ENCODE data around the gene PACRG. TPM values are rescaled to one million over a fixed set of nuclear protein-coding genes. Genes with fewer than 3 reads are reported as not detected.

Gene PACRG
- total RNA-seq, 4 donors from 2014 or later, result 1.5 to 10.4 (median 2.1) TPM

- DNase-seq (ENCODE audit: low spot score in 2 of 2), result no peak
- no peak for TF ChIP-seq POLR2A (IDR thresholded peaks at IDR 0.05)
- Histone ChIP-seq H3K4me1 (no peaks in the 10 kb centered on the region), H3K4me3 (no peak overlapping the region), H3K27me3 (no peaks in the 10 kb centered on the region), H3K9me3 (no peaks in the 10 kb centered on the region), H3K36me3 (no peaks in the 10 kb centered on the region), H3K27ac (no peak overlapping the region)
- WGBS, 2 donors, result 80 to 87% methylated on average over 3 of the region's 3 CpGs
Observed at GRCh38 chr6:162773996-162774395, 46.2 kb downstream of the PACRG start.

- no peak overlapping the region for H3K4me3 ChIP-seq
- no peak overlapping the region for H3K27ac ChIP-seq
- 76 to 85% methylated on average over 7 of the region's 7 CpGs for WGBS, 2 donors
- no peaks in the 10 kb centered on the region for H3K27me3 ChIP-seq
- H3K4me1 ChIP-seq, result no peaks in the 10 kb centered on the region
- no peaks in the 10 kb centered on the region for H3K36me3 ChIP-seq
- DNase-seq (ENCODE audit: low spot score in 2 of 2), result no peak
- H3K9me3 ChIP-seq, result peaks cover 0 to 16% (median 3%) of the 10 kb centered on the region in 4 donors
- TF ChIP-seq EP300 (IDR thresholded peaks at IDR 0.05), result no peak
Observed at GRCh38 chr6:162777091-162777490, 49.3 kb downstream of the PACRG start.

- H3K4me3 ChIP-seq, result no peak overlapping the region
- DNase-seq (ENCODE audit: low spot score in 2 of 2), result no peak
- no peak for TF ChIP-seq POLR2A (IDR thresholded peaks at IDR 0.05)
- no peak for TF ChIP-seq EP300 (IDR thresholded peaks at IDR 0.05)
- no peak for TF ChIP-seq CTCF (IDR thresholded peaks at IDR 0.05)
- no peaks in the 10 kb centered on the region for H3K4me1 ChIP-seq
- whole genome bisulfite sequencing, 2 donors, result 96 to 97% methylated on average over 8 of the region's 8 CpGs
- peaks cover 0 to 18% (median 3%) of the 10 kb centered on the region in 4 donors for H3K9me3 ChIP-seq
- H3K36me3 ChIP-seq, result no peaks in the 10 kb centered on the region
- no peaks in the 10 kb centered on the region for H3K27me3 ChIP-seq
- H3K27ac ChIP-seq, result no peak overlapping the region
Observed at GRCh38 chr6:162778603-162779002, 50.8 kb downstream of the PACRG start.

- WGBS, 2 donors, result 93 to 94% methylated on average over 8 of the region's 8 CpGs
- Histone ChIP-seq H3K27ac (no peak overlapping the region), H3K27me3 (no peaks in the 10 kb centered on the region), H3K4me3 (no peak overlapping the region), H3K9me3 (peaks cover 0 to 24% (median 2%) of the 10 kb centered on the region in 4 donors), H3K4me1 (no peaks in the 10 kb centered on the region), H3K36me3 (no peaks in the 10 kb centered on the region)
- TF ChIP-seq POLR2A (IDR thresholded peaks at IDR 0.05), result no peak
- TF ChIP-seq CTCF (IDR thresholded peaks at IDR 0.05), result no peak
- no peak for TF ChIP-seq EP300 (IDR thresholded peaks at IDR 0.05)
- no peak for DNase-seq (ENCODE audit: low spot score in 2 of 2)
Observed at GRCh38 chr6:162785632-162786242, 58.0 kb downstream of the PACRG start.

GRCh38 chr6:162798546-162799266 lies 70.9 kb downstream of the PACRG start:
- no peak overlapping the region for H3K27ac ChIP-seq
- no peaks in the 10 kb centered on the region for H3K36me3 ChIP-seq
- no peaks in the 10 kb centered on the region for H3K27me3 ChIP-seq
- 55 to 75% methylated on average over 4 of the region's 4 CpGs for WGBS, 2 donors
- H3K9me3 ChIP-seq, result no peaks in the 10 kb centered on the region
- no peak for TF ChIP-seq CTCF (IDR thresholded peaks at IDR 0.05)
- no peak for TF ChIP-seq EP300 (IDR thresholded peaks at IDR 0.05)
- no peak for TF ChIP-seq POLR2A (IDR thresholded peaks at IDR 0.05)
- no peak for DNase-seq (ENCODE audit: low spot score in 2 of 2)
- no peaks in the 10 kb centered on the region for H3K4me1 ChIP-seq
- H3K4me3 ChIP-seq, result no peak overlapping the region

- H3K4me1 ChIP-seq, result no peaks in the 10 kb centered on the region
- 80 to 83% methylated on average over 10 of the region's 10 CpGs for WGBS, 2 donors
Observed at GRCh38 chr6:162814426-162814973, 86.7 kb downstream of the PACRG start.

More at GRCh38 chr6:162814426-162814973, 86.7 kb downstream of the PACRG start:
- Histone ChIP-seq H3K4me3 (no peak overlapping the region), H3K36me3 (no peaks in the 10 kb centered on the region), H3K9me3 (no peaks in the 10 kb centered on the region), H3K27ac (no peak overlapping the region), H3K27me3 (no peaks in the 10 kb centered on the region)
- DNase-seq (ENCODE audit: low spot score in 2 of 2), result no peak
- TF ChIP-seq POLR2A (IDR thresholded peaks at IDR 0.05), result no peak
- TF ChIP-seq EP300 (IDR thresholded peaks at IDR 0.05), result no peak
- no peak for TF ChIP-seq CTCF (IDR thresholded peaks at IDR 0.05)
